OCI-LY3 (cell line): ENCODE results near the gene BACH2.
"Not testable (repeated sequence)": the region's sequence is repeated elsewhere in the genome, so short reads cannot be mapped to it uniquely, and the experiment has no call there.

Experiments
- H2AFZ ChIP-seq: fragments of 200-600, 300-600 bp; shearing (Covaris generic); 2 replicates; pipeline ENCODE4 v1.6.0; 2014; ENCODE audit warnings: antibody characterized with exemption, low read depth, low read length
- H3K27ac ChIP-seq: fragments of 200-600, 300-600 bp; sonication (generic); 2 replicates; pipeline ENCODE4 v1.5.1; 2014; ENCODE audit warnings: mild to moderate bottlenecking, low read length, moderate library complexity, mixed read lengths
- H3K27me3 ChIP-seq: fragments of 200-600, 300-600 bp; sonication (generic); 2 replicates; pipeline ENCODE4 v1.6.1; 2014; ENCODE audit warnings: low read depth, low read length, mixed read lengths
- H3K36me3 ChIP-seq: fragments of 200-600, 300-600 bp; sonication (generic); replicated peaks from 2 replicates; pipeline ENCODE3; 2014; ENCODE audit warnings: low read depth, low read length, mixed read lengths
- H3K4me1 ChIP-seq: fragments of 300-600, 200-600 bp; sonication (generic); 2 replicates; pipeline ENCODE4 v1.6.1; 2014; ENCODE audit warnings: low read length, mixed read lengths
- H3K4me2 ChIP-seq: fragments of 200-600, 300-600 bp; sonication (generic); 2 replicates; pipeline ENCODE4 v1.6.1; 2014; ENCODE audit warnings: low read length, mixed read lengths
- H3K4me3 ChIP-seq: fragments of 300-600, 200-600 bp; sonication (generic); 2 replicates; pipeline ENCODE4 v1.5.1; 2014; ENCODE audit warnings: antibody characterized with exemption, mild to moderate bottlenecking, low read length, moderate library complexity
- H3K79me2 ChIP-seq: fragments of 300-600, 200-600 bp; shearing (Covaris generic); 2 replicates; pipeline ENCODE4 v1.6.1; 2014; ENCODE audit warnings: mild to moderate bottlenecking, low read length, mixed read lengths
- H3K9ac ChIP-seq: fragments of 300-600, 200-600 bp; shearing (Covaris generic); 2 replicates; pipeline ENCODE4 v1.6.0; 2014; ENCODE audit warnings: mild to moderate bottlenecking, low read length, moderate library complexity
- H3K9me3 ChIP-seq: fragments of 200-600, 300-600 bp; shearing (Covaris generic); 2 replicates; pipeline ENCODE4 v1.6.1; 2014; ENCODE audit warnings: low read length, mixed read lengths; ENCODE audit not compliant: insufficient read depth
- H4K20me1 ChIP-seq: fragments of 200-600, 300-600 bp; sonication (generic); 2 replicates; pipeline ENCODE4 v1.6.1; 2016; ENCODE audit warnings: low read length, mixed read lengths; ENCODE audit not compliant: insufficient read depth
- CTCF ChIP-seq: fragments of 200-600, 300-600 bp; sonication (generic); IDR thresholded peaks from 2 replicates; pipeline ENCODE4 v1.5.1; 2014; ENCODE audit warnings: antibody characterized with exemption, low read length, low read depth
- EZH2phosphoT487 ChIP-seq: fragments of 200-600 bp; shearing (Covaris generic); IDR thresholded peaks from 2 replicates; pipeline ENCODE4 v1.6.1; 2018; ENCODE audit warnings: antibody characterized with exemption, mixed run types, low read depth

BACH2 gene

DNA sequence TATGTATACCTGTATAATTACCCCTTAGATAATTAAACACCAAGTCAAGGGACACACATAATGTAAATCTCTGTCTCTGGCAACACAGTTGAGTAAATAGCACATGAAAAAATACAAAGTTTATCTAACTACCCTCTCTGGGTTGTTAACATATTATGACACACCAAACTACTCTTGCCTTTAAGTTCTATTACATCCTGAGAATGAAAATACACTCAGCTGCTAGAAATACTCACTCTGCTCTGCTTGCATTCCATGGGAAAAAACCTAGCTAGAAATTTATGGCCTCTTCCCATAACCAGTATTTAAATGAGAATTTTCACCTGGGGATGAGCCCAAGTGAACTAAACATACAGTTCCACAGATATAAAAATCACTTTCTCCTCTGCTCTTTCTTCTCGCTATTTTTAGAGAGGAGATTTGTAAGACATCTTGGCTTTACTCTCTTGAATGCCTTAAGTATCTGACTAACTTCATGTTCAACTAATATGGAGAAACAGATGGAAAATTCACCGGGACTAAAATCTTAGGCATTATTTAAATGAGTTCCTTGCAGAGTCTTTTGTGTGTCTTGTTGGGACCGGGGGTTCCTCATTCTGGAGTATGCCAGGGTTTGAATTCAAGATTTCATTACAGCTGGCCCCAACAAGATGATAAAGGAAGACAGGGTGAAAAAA, 261.5 kb downstream of the BACH2 start:
- H3K4me3 ChIP-seq: no peak overlapping the region
- no peaks in the 10 kb centered on the region for H3K36me3 ChIP-seq
- TF ChIP-seq CTCF (no peak), EZH2phosphoT487 (no peak)

DNA sequence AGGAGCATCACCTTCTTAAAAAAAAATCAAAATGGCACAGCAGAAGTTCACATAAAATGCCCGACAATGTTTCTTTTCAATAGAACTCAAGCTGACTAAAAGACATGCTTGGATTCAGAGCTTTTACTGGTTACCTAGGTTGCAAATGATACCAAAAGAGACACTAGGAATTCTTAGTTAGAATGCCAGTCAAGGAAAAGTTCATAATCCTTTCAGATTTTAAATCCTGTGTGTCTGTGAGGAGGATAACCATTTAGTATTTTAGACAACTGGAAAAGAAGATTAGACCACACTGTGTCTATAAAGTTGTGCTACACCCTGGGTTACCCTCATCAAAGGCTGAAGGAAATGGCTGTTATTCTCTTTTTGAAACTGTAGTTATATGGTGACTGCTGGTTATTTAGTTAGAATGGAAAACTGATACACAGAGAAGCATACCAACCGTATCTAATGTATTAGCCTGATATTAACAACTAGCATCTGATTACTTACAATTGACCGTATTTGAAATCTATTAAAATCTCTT, 262.8 kb downstream of the BACH2 start:
- TF ChIP-seq CTCF (no peak), EZH2phosphoT487 (no peak)
- H3K9me3 ChIP-seq: no peaks in the 10 kb centered on the region
- H3K4me3 ChIP-seq: no peak overlapping the region
- H2AFZ ChIP-seq: no peak overlapping the region
- no peaks in the 10 kb centered on the region for H3K36me3 ChIP-seq
- H3K4me2 ChIP-seq: no peak overlapping the region
- H3K27me3 ChIP-seq: peaks cover 20% of the 10 kb centered on the region; the same call in 1 of the 2 replicates
- no peak overlapping the region for H3K9ac ChIP-seq
- no peak overlapping the region for H3K27ac ChIP-seq
- no peaks in the 10 kb centered on the region for H3K79me2 ChIP-seq
- H4K20me1 ChIP-seq: no peaks in the 10 kb centered on the region
- H3K4me1 ChIP-seq: no peaks in the 10 kb centered on the region

More for the DNA sequence above, 261.5 kb downstream of the BACH2 start:
- Histone ChIP-seq H4K20me1 (no peaks in the 10 kb centered on the region), H2AFZ (no peak overlapping the region), H3K9ac (no peak overlapping the region), H3K4me2 (no peak overlapping the region), H3K79me2 (no peaks in the 10 kb centered on the region), H3K27me3 (peaks cover 19% of the 10 kb centered on the region; the same call in 1 of the 2 replicates), H3K27ac (no peak overlapping the region), H3K9me3 (no peaks in the 10 kb centered on the region), H3K4me1 (no peaks in the 10 kb centered on the region)

DNA sequence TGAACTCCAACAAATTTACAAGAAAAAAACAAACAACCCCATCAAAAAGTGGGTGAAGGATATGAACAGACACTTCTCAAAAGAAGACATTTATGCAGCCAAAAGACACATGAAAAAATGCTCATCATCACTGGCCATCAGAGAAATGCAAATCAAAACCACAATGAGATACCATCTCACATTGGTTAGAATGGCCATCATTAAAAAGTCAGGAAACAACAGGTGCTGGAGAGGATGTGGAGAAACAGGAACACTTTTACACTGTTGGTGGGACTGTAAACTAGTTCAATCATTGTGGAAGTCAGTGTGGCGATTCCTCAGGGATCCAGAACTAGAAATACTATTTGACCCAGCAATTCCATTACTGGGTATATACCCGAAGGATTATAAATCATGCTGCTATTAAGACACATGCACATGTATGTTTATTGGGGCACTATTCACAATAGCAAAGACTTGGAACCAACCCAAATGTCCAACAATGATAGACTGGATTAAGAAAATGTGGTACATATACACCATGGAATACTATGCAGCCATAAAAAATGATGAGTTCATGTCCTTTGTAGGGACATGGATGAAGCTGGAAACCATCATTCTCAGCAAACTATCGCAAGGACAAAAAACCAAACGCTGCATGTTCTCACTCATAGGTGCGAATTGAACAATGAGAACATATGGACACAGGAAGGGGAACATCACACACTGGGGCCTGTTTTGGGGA, 264.0 kb downstream of the BACH2 start:
- H3K4me1 ChIP-seq, H4K20me1 ChIP-seq, H3K79me2 ChIP-seq, H3K36me3 ChIP-seq, H3K27ac ChIP-seq, H3K9me3 ChIP-seq, H2AFZ ChIP-seq, H3K9ac ChIP-seq, H3K4me2 ChIP-seq, H3K4me3 ChIP-seq: not testable (repeated sequence)
- H3K27me3 ChIP-seq: peaks cover 32% of the 10 kb centered on the region; the same call in 1 of the 2 replicates

- Histone ChIP-seq H3K36me3 (no peaks in the 10 kb centered on the region), H3K27me3 (peaks cover 53% of the 10 kb centered on the region), H3K4me2 (no peak overlapping the region), H3K9me3 (no peaks in the 10 kb centered on the region), H3K27ac (no peak overlapping the region), H3K79me2 (no peaks in the 10 kb centered on the region), H3K4me1 (peaks cover 11% of the 10 kb centered on the region), H4K20me1 (no peaks in the 10 kb centered on the region), H2AFZ (no peak overlapping the region), H3K4me3 (no peak overlapping the region), H3K9ac (no peak overlapping the region)
- TF ChIP-seq CTCF (no peak), EZH2phosphoT487 (no peak)
Observed at GRCh38 chr6:90028995-90029635, 267.5 kb downstream of the BACH2 start.
